Adipocyte (in vitro differentiated cells): ENCODE data around the gene ATP8A1.
"Not testable (repeated sequence)": the region's sequence is repeated elsewhere in the genome, so short reads cannot be mapped to it uniquely, and the experiment has no call there.

Source experiments
- DNase-seq: peaks from one replicate; pipeline ENCODE4 v3.0.0-alpha.2; 2015; ENCODE audit warnings: low read depth
- H3K27me3 ChIP-seq: replicated peaks from 2 replicates; pipeline ENCODE4 v1.7.0; 2013; ENCODE audit warnings: mild to moderate bottlenecking, low read length, moderate library complexity; ENCODE audit not compliant: control insufficient read depth, insufficient read depth
- H3K36me3 ChIP-seq: 2 replicates; pipeline ENCODE4 v1.7.0; 2013; ENCODE audit warnings: low read length, mild to moderate bottlenecking, moderate library complexity; ENCODE audit not compliant: control insufficient read depth, insufficient read depth, severe bottlenecking
- H3K4me1 ChIP-seq: 2 replicates; pipeline ENCODE4 v1.7.0; 2013; ENCODE audit warnings: mild to moderate bottlenecking, low read length, moderate library complexity; ENCODE audit not compliant: control insufficient read depth, insufficient read depth
- H3K4me3 ChIP-seq: 2 replicates; pipeline ENCODE4 v1.7.0; 2013; ENCODE audit warnings: mild to moderate bottlenecking, low read length, moderate library complexity
- H3K9ac ChIP-seq: 2 replicates; pipeline ENCODE4 v1.7.0; 2013; ENCODE audit warnings: mild to moderate bottlenecking, low read length, moderate library complexity
- H3K9me3 ChIP-seq: 2 replicates; pipeline ENCODE4 v1.7.0; 2013; ENCODE audit warnings: mild to moderate bottlenecking, low read length, moderate library complexity; ENCODE audit not compliant: control insufficient read depth

The ATP8A1 gene

GRCh38 chr4:42671431-42672194 is 14.7 kb upstream of the ATP8A1 start:
- H3K4me1 ChIP-seq, result peaks cover 7% of the 10 kb centered on the region

DNA sequence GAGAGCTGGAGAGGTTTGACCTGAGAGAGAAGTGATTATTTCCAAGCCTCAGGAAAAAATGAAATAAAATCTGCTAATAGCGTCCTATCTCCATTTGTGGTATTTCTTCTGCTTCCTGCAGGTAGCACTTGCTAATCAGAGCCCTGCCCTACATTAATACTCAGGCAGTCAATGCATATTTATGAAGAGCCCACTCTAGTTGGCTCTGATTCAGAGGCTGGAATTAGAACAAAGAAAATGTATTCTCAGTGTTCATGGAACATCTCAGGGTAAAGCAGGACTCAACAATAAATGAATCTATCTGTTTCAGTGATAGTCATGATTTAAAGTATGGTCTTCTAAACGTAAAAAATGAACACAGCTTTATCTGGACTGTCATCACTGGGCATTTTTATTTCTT is 1.4 kb upstream of the ATP8A1 start:
- Histone ChIP-seq H3K4me3 (no peak overlapping the region), H3K4me1 (peaks cover 27% of the 10 kb centered on the region), H3K27me3 (no peaks in the 10 kb centered on the region), H3K9ac (no peak overlapping the region), H3K36me3 (no peaks in the 10 kb centered on the region), H3K9me3 (no peaks in the 10 kb centered on the region)
- no peak for DNase-seq

More at GRCh38 chr4:42671431-42672194, 14.7 kb upstream of the ATP8A1 start:
- H3K4me3 ChIP-seq, result no peak overlapping the region
- DNase-seq, result no peak
- no peak overlapping the region for H3K9ac ChIP-seq
- no peaks in the 10 kb centered on the region for H3K36me3 ChIP-seq
- H3K9me3 ChIP-seq, result no peaks in the 10 kb centered on the region
- H3K27me3 ChIP-seq, result peaks cover 35% of the 10 kb centered on the region

- H3K27me3 ChIP-seq, result peaks cover 9% of the 10 kb centered on the region
- DNase-seq, result no peak
- H3K4me3 ChIP-seq, result peak overlapping the region; percentile 94
- peaks cover 1% of the 10 kb centered on the region for H3K9me3 ChIP-seq
- H3K4me1 ChIP-seq, result peaks cover 27% of the 10 kb centered on the region
- H3K36me3 ChIP-seq, result no peaks in the 10 kb centered on the region
- H3K9ac ChIP-seq, result peak overlapping the region; percentile 76
Measured at GRCh38 chr4:42656679-42656943, 294 bp downstream of the ATP8A1 start.

DNA sequence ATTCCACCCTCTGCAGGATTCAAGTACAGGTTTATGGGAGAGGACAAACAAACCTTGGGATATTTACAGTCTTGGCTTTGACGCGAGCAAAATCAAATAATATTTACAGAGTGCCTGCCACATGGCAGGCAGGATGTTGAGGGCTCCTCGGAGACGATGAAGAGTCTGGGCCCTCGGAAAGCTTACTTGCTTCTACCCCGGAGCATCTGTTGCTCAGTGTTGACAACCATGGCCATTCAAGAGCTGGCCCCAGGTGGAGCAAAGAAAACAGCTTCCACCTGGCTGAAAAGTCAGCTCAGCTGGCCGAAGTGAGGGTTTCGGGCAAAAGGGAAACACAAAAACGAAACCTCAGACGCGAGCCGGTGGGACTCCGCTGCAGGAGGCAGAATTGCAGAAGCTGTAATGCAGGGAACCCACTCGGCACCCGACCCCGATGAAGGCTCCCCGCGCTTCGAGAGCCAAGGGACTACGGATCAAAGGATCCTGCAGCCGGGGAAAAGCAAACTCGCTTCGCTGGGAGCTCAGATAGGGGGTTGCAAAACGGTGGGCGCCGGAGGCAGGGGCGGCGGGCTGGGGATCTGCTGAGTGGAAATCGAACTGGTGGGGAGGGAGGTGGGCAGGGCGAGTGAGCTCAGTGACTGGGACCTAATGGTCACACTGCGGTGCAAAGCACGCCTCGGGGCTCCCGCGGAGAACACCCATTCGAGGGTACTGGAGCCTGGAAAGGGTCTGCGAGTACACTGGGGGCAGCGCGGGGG is 805 bp downstream of the ATP8A1 start:
- Histone ChIP-seq H3K9ac (peak overlapping the region; percentile 76), H3K9me3 (peaks cover 6% of the 10 kb centered on the region), H3K27me3 (peaks cover 13% of the 10 kb centered on the region), H3K4me1 (peaks cover 27% of the 10 kb centered on the region), H3K4me3 (peak overlapping the region; percentile 94), H3K36me3 (no peaks in the 10 kb centered on the region)
- peak; percentile 31 for DNase-seq

GRCh38 chr4:42655269-42655637 is 1.7 kb downstream of the ATP8A1 start:
- no peak overlapping the region for H3K9ac ChIP-seq
- peaks cover 16% of the 10 kb centered on the region for H3K27me3 ChIP-seq
- peak overlapping the region; percentile 16 for H3K4me3 ChIP-seq
- H3K4me1 ChIP-seq, result peaks cover 27% of the 10 kb centered on the region
- H3K9me3 ChIP-seq, result peaks cover 9% of the 10 kb centered on the region
- no peaks in the 10 kb centered on the region for H3K36me3 ChIP-seq
- DNase-seq, result no peak

DNA sequence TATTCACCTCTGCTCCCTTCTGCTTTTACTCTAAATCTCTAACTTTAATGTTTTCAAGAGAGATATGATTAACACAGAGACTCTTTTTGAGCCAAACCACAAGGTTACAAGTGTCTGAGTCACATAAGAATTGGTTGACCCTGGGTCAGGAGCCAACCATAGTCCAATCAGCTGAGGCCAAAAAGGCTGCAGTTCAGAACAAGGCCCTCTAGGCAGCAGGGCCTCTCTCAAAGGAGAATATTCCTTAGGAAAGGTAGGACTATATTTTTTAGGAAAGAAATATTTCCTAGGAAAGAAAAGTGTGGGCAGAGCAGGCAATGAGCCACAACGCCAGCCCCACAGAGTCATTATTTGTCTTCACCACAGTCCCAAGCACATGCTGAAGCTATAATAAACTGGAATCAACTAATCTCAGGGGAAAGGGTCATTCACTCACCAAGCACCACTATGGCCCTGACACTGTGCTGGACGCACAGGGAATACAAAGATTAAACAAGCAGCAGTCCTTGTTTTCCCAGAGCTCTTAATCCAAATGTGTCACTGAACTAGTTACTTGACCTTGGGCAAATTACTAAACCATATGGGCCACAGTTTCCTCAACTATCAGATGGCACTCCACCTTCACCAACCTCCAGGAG is 2.2 kb downstream of the ATP8A1 start:
- no peaks in the 10 kb centered on the region for H3K36me3 ChIP-seq
- peaks cover 21% of the 10 kb centered on the region for H3K27me3 ChIP-seq
- peak overlapping the region; percentile 16 for H3K4me3 ChIP-seq
- peaks cover 27% of the 10 kb centered on the region for H3K4me1 ChIP-seq
- peaks cover 9% of the 10 kb centered on the region for H3K9me3 ChIP-seq
- H3K9ac ChIP-seq, result no peak overlapping the region
- DNase-seq, result peak; percentile 5

DNA sequence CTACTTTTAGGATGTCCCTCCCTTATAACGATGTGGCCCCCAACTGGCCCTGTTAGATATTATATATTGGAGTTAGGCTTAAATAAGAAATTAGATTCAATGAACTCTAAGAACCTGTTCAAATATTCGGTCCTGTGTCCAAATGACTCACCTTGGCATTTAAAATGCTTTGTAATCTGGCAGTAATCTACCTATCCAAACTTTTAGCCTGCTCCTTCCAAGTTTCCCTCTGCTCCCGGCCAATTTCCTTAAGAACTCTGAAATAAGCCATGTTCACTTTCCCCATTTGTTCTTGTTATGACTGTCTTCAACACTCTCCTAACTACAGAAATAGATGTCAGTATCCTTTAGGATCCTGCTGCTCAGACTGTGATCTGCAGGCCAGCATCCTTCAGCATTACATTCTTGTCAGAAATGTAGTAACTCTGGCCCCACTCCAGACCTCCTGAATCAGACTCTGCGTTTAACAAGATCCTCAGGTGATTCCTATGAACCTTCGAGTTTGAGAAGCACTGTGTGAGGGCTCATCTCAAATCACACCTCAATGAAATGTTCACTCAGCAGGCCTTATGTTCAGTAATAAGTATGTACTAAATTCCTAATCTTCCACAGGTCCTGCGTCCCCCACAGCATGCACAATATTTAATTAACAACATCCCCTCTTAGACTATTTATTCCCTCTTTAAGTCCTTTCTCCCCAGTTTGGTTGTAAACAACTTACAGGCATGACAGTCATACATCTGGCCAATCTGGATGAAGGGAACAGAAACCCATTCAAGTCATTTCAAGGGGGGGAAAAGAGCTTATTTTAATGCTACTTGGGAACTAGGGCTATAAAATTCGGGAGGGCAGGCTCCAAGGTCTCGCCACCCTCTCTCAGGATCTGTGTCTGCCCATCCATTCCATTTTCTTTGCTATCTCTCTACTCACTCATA is 3.0 kb downstream of the ATP8A1 start:
- DNase-seq, result no peak
- Histone ChIP-seq H3K9me3 (peaks cover 9% of the 10 kb centered on the region), H3K27me3 (peaks cover 25% of the 10 kb centered on the region), H3K9ac (no peak overlapping the region), H3K36me3 (no peaks in the 10 kb centered on the region), H3K4me3 (no peak overlapping the region), H3K4me1 (peaks cover 27% of the 10 kb centered on the region)

DNA sequence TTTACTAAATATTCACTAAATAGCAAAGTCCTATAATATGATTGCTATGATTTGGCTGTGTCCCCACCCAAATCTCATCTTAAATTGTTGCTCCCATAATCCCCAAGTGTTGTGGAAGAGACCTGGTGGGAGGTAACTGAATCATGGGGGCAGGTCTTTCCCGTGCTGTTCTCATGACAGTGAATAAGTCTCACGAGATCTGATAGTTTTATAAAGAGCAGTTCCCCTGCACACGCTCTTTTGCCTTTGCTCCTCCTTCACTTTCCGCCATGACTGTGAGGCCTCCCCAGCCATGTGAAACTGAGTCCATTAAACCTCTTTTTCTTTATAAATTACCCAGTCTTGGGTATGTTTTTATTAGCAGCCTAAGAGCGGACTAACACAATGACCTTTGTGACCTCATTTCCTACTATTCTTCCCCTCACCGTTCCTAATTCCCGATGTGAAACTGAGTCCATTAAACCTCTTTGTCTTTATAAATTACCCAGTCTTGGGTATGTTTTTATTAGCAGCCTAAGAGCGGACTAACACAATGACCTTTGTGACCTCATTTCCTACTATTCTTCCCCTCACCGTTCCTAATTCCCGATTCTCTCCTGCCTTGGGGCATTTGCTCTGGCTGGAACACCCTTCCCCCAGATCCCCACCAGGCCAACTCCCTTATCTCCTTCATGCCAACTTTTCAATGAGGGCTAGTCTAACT is 4.2 kb downstream of the ATP8A1 start:
- Histone ChIP-seq H3K4me1 (peaks cover 24% of the 10 kb centered on the region), H3K27me3 (peaks cover 25% of the 10 kb centered on the region)
- not testable (repeated sequence) for DNase-seq, H3K4me3 ChIP-seq, H3K9me3 ChIP-seq, H3K9ac ChIP-seq, H3K36me3 ChIP-seq

GRCh38 chr4:42649870-42650269 is 7.0 kb downstream of the ATP8A1 start:
- Histone ChIP-seq H3K9me3 (peaks cover 9% of the 10 kb centered on the region), H3K4me1 (peaks cover 9% of the 10 kb centered on the region), H3K27me3 (peaks cover 25% of the 10 kb centered on the region), H3K36me3 (no peaks in the 10 kb centered on the region), H3K9ac (no peak overlapping the region), H3K4me3 (no peak overlapping the region)
- no peak for DNase-seq

GRCh38 chr4:42646999-42647541 is 9.8 kb downstream of the ATP8A1 start:
- DNase-seq, result no peak

More at GRCh38 chr4:42646999-42647541, 9.8 kb downstream of the ATP8A1 start:
- Histone ChIP-seq H3K9me3 (peaks cover 9% of the 10 kb centered on the region), H3K4me1 (no peaks in the 10 kb centered on the region), H3K4me3 (no peak overlapping the region), H3K36me3 (no peaks in the 10 kb centered on the region), H3K27me3 (peaks cover 19% of the 10 kb centered on the region), H3K9ac (no peak overlapping the region)
